Naive B cell (primary cell): Measurements from ENCODE around the gene MXD4. TPM values are rescaled to one million over a fixed set of nuclear protein-coding genes. Genes with fewer than 3 reads are reported as not detected.

Experiments used
- ATAC-seq, 2 donors: fragments of 150-1000 bp; cut with Tn5 transposase; 2 replicates each; pipeline ENCODE4 v1.10.0; 2021; ENCODE audit warnings: low read depth in 2 of 2, mild to moderate bottlenecking in 2 of 2, moderate library complexity in 2 of 2
- DNase-seq: peaks from one replicate; pipeline ENCODE4 v3.0.0; 2022
- H3K27ac Mint-ChIP-seq, 6 donors: one replicate each; pipeline ENCODE4 v1.8.0; 2020 to 2022; ENCODE audit warnings: mild to moderate bottlenecking in 6 of 6, mixed read lengths in 6 of 6, moderate library complexity in 5 of 6, inconsistent platforms in 2 of 6
- H3K27me3 Mint-ChIP-seq, 3 donors: one replicate each; pipeline ENCODE4 v1.8.0; 2021 to 2022; ENCODE audit warnings: mixed read lengths in 3 of 3, mild to moderate bottlenecking in 1 of 3
- H3K36me3 Mint-ChIP-seq, 2 donors: one replicate each; pipeline ENCODE4 v1.8.0; 2020 to 2022; ENCODE audit warnings: mixed read lengths in 2 of 2, inconsistent platforms in 1 of 2, mild to moderate bottlenecking in 1 of 2
- H3K4me1 Mint-ChIP-seq, 3 donors: one replicate each; pipeline ENCODE4 v1.8.0; 2020 to 2022; ENCODE audit warnings: mixed read lengths in 3 of 3, inconsistent platforms in 1 of 3, mild to moderate bottlenecking in 1 of 3, moderate library complexity in 1 of 3
- H3K4me3 Mint-ChIP-seq, 8 donors: one replicate each; pipeline ENCODE4 v1.8.0; 2020 to 2022; ENCODE audit warnings: mild to moderate bottlenecking in 8 of 8, mixed read lengths in 8 of 8, moderate library complexity in 8 of 8, inconsistent platforms in 2 of 8
- H3K9me3 Mint-ChIP-seq, 7 donors: one replicate each; pipeline ENCODE4 v1.8.0; 2020 to 2022; ENCODE audit warnings: mixed read lengths in 7 of 7, mild to moderate bottlenecking in 5 of 7, inconsistent platforms in 2 of 7, moderate library complexity in 1 of 7
- polyA plus RNA-seq, 6 donors: library from polyadenylated mRNA; unstranded; fragments of 300-500 nt; fragmentation: Illumina TruSeq; gene quantifications; one replicate each; pipeline ENCODE4 v1.2.3, GENCODE V29; 2021; ENCODE audit warnings: low read depth in 6 of 6

MXD4 gene
- polyA plus RNA-seq, 6 donors from 2014 or later: 29.4 to 46.2 (median 40.6) TPM

GRCh38 chr4:2289311-2289954, 27.5 kb upstream of the MXD4 start:
- Mint-ChIP-seq H3K27me3 (peaks cover 0 to 10% (median 9%) of the 10 kb centered on the region in 3 donors), H3K4me1 (peaks cover 6 to 17% (median 17%) of the 10 kb centered on the region in 3 donors), H3K4me3 (peak overlapping the region in 3 of 8 donors; percentile 16 to 69 (median 61)), H3K36me3 (no peaks in the 10 kb centered on the region), H3K9me3 (no peaks in the 10 kb centered on the region), H3K27ac (peak overlapping the region in 2 of 6 donors; percentile 24 to 93)
- ATAC-seq (no peak), DNase-seq (no peak)

- Mint-ChIP-seq H3K27ac (peak overlapping the region in 4 of 6 donors; percentile 14 to 70 (median 52)), H3K4me1 (peaks cover 12 to 17% (median 17%) of the 10 kb centered on the region in 3 donors), H3K9me3 (no peaks in the 10 kb centered on the region), H3K36me3 (no peaks in the 10 kb centered on the region), H3K4me3 (no peak overlapping the region), H3K27me3 (peaks cover 0 to 10% (median 9%) of the 10 kb centered on the region in 3 donors)
- DNase-seq: no peak
- no peak for ATAC-seq
Observed at GRCh38 chr4:2288051-2288541, 26.2 kb upstream of the MXD4 start.

GRCh38 chr4:2287594-2287915, 25.6 kb upstream of the MXD4 start:
- Mint-ChIP-seq H3K36me3 (no peaks in the 10 kb centered on the region), H3K9me3 (no peaks in the 10 kb centered on the region), H3K27ac (peak overlapping the region in 1 of 6 donors; percentile 69), H3K27me3 (peaks cover 0 to 9% (median 7%) of the 10 kb centered on the region in 3 donors), H3K4me1 (peaks cover 14 to 17% (median 15%) of the 10 kb centered on the region in 3 donors), H3K4me3 (no peak overlapping the region)
- no peak for ATAC-seq
- no peak for DNase-seq

- Mint-ChIP-seq H3K9me3 (no peaks in the 10 kb centered on the region), H3K27ac (peak overlapping the region in 2 of 6 donors; percentile 34 to 42), H3K27me3 (peaks cover 0 to 9% (median 2%) of the 10 kb centered on the region in 3 donors), H3K36me3 (no peaks in the 10 kb centered on the region), H3K4me1 (peaks cover 19 to 22% (median 20%) of the 10 kb centered on the region in 3 donors), H3K4me3 (no peak overlapping the region)
- ATAC-seq (no peak), DNase-seq (no peak)
Observed at GRCh38 chr4:2286904-2287593, 25.1 kb upstream of the MXD4 start.

GRCh38 chr4:2285613-2286381, 23.9 kb upstream of the MXD4 start:
- Mint-ChIP-seq H3K4me1 (peaks cover 26 to 28% (median 28%) of the 10 kb centered on the region in 3 donors), H3K27me3 (peaks cover 0 to 6% (median 0%) of the 10 kb centered on the region in 3 donors), H3K9me3 (no peaks in the 10 kb centered on the region), H3K36me3 (no peaks in the 10 kb centered on the region), H3K4me3 (no peak overlapping the region), H3K27ac (peak overlapping the region in 2 of 6 donors; percentile 34 to 60)
- no peak for ATAC-seq
- no peak for DNase-seq

GRCh38 chr4:2284934-2285612, 23.2 kb upstream of the MXD4 start:
- Mint-ChIP-seq H3K27ac (peak overlapping the region in 3 of 6 donors; percentile 60 to 98 (median 69)), H3K4me3 (no peak overlapping the region), H3K4me1 (peaks cover 23 to 26% (median 24%) of the 10 kb centered on the region in 3 donors), H3K27me3 (peaks cover 0 to 4% (median 0%) of the 10 kb centered on the region in 3 donors), H3K9me3 (no peaks in the 10 kb centered on the region), H3K36me3 (no peaks in the 10 kb centered on the region)
- ATAC-seq (no peak), DNase-seq (no peak)

- Mint-ChIP-seq H3K27me3 (peaks cover 0 to 4% (median 0%) of the 10 kb centered on the region in 3 donors), H3K36me3 (no peaks in the 10 kb centered on the region), H3K4me3 (no peak overlapping the region), H3K9me3 (no peaks in the 10 kb centered on the region), H3K4me1 (peaks cover 19 to 31% (median 22%) of the 10 kb centered on the region in 3 donors), H3K27ac (peak overlapping the region in 3 of 6 donors; percentile 18 to 98 (median 69))
- no peak for DNase-seq
- no peak for ATAC-seq
Observed at GRCh38 chr4:2284161-2284933, 22.4 kb upstream of the MXD4 start.

- no peak for ATAC-seq
- Mint-ChIP-seq H3K9me3 (no peaks in the 10 kb centered on the region), H3K36me3 (no peaks in the 10 kb centered on the region), H3K27ac (peak overlapping the region in 5 of 6 donors; percentile 10 to 98 (median 74)), H3K4me1 (peaks cover 19 to 31% (median 22%) of the 10 kb centered on the region in 3 donors), H3K4me3 (no peak overlapping the region), H3K27me3 (peaks cover 0 to 4% (median 0%) of the 10 kb centered on the region in 3 donors)
- no peak for DNase-seq
Observed at GRCh38 chr4:2283199-2283711, 21.3 kb upstream of the MXD4 start.

GRCh38 chr4:2281575-2282343, 19.9 kb upstream of the MXD4 start:
- ATAC-seq: peak; percentile 91 to 92
- Mint-ChIP-seq H3K4me3 (peak overlapping the region in 6 of 8 donors; percentile 6 to 82 (median 52)), H3K27ac (peak overlapping the region; percentile 98 to 99 (median 98)), H3K36me3 (no peaks in the 10 kb centered on the region), H3K4me1 (peaks cover 19 to 31% (median 22%) of the 10 kb centered on the region in 3 donors), H3K9me3 (no peaks in the 10 kb centered on the region), H3K27me3 (peaks cover 0 to 2% (median 0%) of the 10 kb centered on the region in 3 donors)
- DNase-seq: peak; percentile 86

GRCh38 chr4:2280531-2281300, 18.8 kb upstream of the MXD4 start:
- no peaks in the 10 kb centered on the region for H3K36me3 Mint-ChIP-seq
- no peaks in the 10 kb centered on the region for H3K9me3 Mint-ChIP-seq
- peaks cover 19 to 31% (median 22%) of the 10 kb centered on the region in 3 donors for H3K4me1 Mint-ChIP-seq
- ATAC-seq (no peak), DNase-seq (no peak)
- no peaks in the 10 kb centered on the region for H3K27me3 Mint-ChIP-seq
- H3K27ac Mint-ChIP-seq: peak overlapping the region; percentile 56 to 98 (median 98)
- peak overlapping the region in 3 of 8 donors; percentile 33 to 71 (median 43) for H3K4me3 Mint-ChIP-seq

GRCh38 chr4:2277956-2278355, 16.0 kb upstream of the MXD4 start:
- H3K9me3 Mint-ChIP-seq: no peaks in the 10 kb centered on the region
- peak overlapping the region in 1 of 6 donors; percentile 53 for H3K27ac Mint-ChIP-seq
- DNase-seq: no peak
- H3K27me3 Mint-ChIP-seq: no peaks in the 10 kb centered on the region
- H3K4me1 Mint-ChIP-seq: peaks cover 19 to 24% (median 22%) of the 10 kb centered on the region in 3 donors
- H3K4me3 Mint-ChIP-seq: no peak overlapping the region
- no peak for ATAC-seq
- H3K36me3 Mint-ChIP-seq: no peaks in the 10 kb centered on the region
